ENCODE data around the gene TNIK.

The TNIK gene

DNA sequence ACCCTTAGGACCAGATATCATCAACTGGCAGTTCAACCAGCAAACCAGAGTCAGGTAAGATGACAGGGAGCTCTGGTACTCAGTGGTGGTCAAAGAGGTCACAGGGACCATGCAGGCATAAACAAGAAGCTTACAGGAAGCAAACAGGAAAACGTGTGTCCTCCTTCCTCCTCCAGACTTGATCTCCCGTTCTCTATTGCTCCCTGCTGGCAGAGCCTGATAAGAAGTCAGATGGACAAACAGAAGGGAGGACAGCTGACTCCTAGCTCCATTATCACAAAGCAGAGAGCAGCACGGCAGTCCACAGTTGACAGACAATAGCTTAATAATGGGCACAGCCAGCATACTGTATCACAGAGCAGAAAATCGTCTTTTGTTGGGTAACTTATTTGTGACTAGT is 277.2 kb downstream of the TNIK start:
- no peak for DNase-seq

- DNase-seq: no peak
Observed at GRCh38 chr3:171181907-171182690, 278.1 kb downstream of the TNIK start.

- no peak for DNase-seq
Observed at GRCh38 chr3:171178714-171179113, 281.5 kb downstream of the TNIK start.

DNA sequence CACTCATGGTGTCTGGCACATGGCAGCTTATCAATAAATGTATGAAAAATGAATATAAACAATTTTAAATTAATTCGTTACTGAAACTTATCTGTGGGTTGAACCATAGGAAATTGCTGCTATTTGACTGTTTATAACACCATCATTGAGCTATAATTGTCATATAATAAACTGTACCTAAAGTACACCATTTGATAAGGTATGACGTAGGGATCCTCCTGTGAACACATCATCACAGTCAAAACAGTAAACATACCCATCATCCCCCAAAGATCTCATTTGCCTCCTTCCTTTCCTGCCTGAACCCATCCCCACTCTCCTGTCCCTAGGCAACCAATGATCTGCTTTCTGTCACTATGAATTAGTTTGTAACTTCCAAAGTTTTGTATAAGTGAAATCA is 282.7 kb downstream of the TNIK start:
- no peak for DNase-seq

- DNase-seq: no peak
Observed at GRCh38 chr3:171177056-171177455, 283.1 kb downstream of the TNIK start.

GRCh38 chr3:171176244-171176933 is 283.8 kb downstream of the TNIK start:
- DNase-seq: no peak

GRCh38 chr3:171175741-171176234 is 284.4 kb downstream of the TNIK start:
- no peak for DNase-seq

GRCh38 chr3:171173736-171174135 is 286.5 kb downstream of the TNIK start:
- no peak for DNase-seq

GRCh38 chr3:171172070-171172469 is 288.1 kb downstream of the TNIK start:
- no peak for DNase-seq

DNA sequence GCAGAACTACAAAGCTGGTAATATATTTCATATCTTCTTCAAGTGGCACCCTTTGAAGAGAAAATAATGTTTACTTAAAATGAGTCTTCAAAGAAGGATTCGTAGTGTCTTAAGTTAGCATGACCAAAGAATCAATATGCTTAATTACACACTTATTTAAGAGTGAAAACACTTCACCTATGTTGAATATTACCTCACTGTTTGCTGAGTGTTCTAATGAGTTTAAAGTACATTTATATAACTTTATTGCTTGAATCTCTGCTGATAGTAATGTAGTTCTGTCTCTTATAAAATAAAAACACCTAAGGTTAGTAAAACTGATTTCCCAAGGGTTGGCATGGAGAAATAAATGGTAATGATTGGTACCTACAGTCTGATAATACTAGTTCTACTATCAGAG is 290.3 kb downstream of the TNIK start:
- no peak for DNase-seq

DNA sequence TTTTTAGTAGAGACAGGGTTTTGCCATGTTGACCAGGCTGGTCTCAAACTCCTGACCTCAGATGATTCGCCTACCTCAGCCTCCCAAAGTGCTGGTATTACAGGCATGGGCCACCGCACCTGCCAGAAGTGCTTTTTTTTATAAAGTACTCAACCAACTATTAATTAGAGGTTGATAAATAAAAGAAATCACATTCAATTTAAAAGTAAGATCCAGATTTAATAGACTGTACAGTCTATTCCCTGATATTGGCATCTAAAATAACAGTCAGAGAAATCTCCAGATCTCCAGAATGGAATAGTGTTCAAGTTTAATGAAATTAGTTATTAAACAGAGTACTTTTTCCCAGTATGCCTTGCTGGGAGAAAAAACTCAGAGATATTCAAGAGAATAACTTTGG is 290.8 kb downstream of the TNIK start:
- DNase-seq: no peak

- DNase-seq: no peak
Observed at GRCh38 chr3:171168551-171168950, 291.7 kb downstream of the TNIK start.

GRCh38 chr3:171168086-171168485 is 292.1 kb downstream of the TNIK start:
- DNase-seq: no peak

DNA sequence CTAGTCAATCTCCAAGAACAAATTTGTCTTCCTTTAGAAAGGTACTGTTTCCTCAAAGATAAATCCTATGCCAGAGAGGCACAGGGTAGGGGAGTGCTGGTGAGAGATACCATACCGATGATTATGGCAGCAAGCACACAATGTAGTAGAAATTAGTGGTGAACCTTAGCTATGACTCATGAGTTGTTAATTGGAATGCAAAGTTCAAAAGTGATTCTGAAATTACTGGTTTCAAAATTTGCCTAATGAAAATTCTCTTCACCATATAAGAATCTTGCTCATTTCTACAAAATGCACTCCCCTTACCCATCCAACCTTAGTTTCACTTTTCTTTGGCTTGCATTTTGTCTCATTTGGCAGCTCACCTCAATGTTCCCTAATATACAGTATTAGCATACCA is 294.2 kb downstream of the TNIK start:
- DNase-seq: no peak

- no peak for DNase-seq
Observed at GRCh38 chr3:171165499-171165921, 294.7 kb downstream of the TNIK start.

- no peak for DNase-seq
Observed at GRCh38 chr3:171164067-171164465, 296.1 kb downstream of the TNIK start.

DNA sequence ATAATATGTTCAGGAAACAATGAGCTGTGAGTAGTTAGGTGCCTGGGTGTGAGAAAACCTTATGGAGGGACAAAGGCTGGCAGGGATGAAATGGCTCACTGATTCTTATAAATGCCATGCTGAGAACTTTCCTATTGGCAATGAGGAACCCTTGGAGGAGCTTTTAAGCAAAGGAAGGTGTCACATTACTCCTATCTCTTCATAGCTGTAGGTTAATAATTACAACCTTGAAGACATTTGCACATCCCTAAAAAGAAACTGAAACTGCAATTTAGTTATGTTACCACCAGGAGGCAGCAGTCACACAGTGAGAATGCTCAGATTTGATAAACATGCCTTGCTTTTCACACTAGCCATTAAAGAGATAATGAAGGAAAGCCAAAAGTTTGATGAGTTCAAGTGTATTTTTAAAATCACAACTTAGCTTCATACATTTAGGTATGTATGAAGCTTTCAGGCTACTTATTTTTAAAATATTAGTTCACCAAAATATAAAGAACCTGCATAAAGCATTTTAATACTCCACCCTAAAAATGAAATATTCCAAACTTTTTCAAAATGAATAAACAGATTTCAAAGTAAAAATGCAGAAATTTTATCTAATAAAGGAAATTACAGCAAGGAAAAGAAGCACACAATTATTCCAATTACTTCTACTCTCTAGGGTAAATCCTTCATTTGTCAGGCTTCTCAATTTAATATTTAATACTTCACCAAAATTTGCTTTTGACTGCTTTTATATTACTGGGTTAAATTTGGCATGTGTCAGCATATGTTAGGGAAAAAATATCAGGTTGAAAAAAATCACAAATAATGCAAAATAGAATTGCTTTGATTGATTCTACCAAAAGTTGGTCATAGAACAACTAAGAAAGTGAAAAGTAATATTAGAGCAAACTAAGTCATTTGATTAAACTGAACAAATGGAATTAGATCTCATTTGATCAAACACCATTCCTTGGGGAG is 296.8 kb downstream of the TNIK start:
- peak; percentile 48 for DNase-seq

GRCh38 chr3:171160325-171160724 is 299.9 kb downstream of the TNIK start:
- no peak for DNase-seq

DNA sequence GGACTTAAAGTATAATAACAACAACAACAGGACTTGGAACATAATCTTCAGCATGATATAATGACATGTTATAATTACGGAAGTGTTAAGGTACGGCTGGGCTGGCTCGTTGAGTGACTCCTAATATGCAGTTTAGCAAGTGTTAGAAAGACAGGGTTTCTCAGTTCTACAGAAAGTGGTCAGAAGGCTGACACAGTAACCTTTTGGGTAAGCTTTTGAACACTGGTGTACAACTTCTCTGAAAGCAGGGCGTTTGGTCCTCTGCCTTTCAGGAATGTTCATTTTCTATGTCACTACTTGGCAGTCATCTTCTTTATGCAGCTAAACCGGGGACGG is 300.4 kb downstream of the TNIK start:
- DNase-seq: no peak

- DNase-seq: no peak
Observed at GRCh38 chr3:171159024-171159821, 301.0 kb downstream of the TNIK start.

DNA sequence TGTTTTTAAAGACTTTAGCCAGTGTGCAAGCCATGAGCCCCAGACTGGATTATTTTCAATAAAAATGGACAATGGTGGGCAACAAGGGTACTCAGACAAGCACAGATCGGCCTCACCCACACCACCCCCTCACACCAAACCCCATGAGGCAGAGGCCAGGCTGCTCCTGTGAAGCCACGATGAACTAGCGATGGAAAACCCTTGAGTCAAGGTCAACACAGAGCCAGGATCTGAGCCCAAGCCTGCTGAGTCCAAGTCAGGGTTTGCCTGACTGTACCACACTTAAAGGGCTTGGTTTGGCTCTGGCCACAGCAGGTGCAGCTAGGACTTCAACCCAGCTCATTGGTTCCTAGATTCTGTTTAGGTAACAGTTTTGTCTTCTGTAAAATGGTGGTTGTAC is 302.2 kb downstream of the TNIK start:
- DNase-seq: no peak

GRCh38 chr3:171157286-171157685 is 302.9 kb downstream of the TNIK start:
- DNase-seq: no peak
